HUDEP-2 (cell line): Measurements from ENCODE around the gene LAMA5.

Source experiments
- DNase-seq, 76 experiments: peaks; one replicate each; lab custom pipeline; 2025; ENCODE audit not compliant: unreplicated experiment in 76 of 76; lab: John Stamatoyannopoulos, UW

LAMA5 gene

DNA sequence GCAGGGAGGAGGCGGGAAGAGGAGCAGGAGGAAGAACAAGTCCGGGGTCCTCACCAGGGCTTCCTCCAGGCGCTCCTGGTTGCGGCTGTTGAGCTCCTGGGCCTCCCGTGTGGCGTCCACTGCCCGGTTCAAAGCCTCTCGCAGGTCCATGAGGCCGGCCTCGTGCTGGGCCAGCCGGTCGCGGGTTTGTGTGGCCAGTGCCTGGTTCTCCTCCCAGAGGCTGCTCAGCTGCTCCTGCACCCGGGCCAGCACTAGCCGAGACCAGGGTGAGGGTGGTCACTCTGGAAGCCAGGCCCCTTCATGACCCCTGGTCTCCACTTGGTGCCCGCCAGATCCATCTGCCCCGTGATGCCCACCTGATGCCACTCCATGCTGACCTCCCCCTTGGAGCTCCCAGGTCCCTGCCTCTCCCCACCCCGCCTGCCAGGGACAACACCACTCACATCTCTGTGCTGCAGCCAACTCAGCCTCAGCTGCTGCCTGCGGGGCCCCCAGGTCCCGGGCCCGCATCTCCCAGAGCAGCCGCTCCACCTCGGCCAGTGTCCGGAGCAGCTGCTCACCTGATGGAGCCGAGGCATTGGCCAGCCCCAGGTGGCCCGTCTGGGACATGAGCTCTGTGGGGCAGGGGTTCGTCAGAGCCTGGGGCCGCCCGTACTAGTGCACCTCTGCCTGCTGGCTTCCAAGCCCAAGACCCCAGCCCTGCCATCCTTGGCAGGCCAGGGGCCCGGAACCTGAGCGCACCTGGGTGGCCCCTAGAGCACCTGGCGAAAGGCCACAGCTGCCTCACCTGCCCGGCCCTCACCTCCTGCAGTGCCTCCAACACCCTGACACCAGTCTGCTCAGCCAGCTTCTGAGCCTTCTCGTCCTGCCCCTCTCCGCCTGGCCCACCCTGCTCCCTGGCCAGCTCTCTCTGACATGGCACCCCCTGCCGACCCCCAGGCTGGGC, 48.4 kb downstream of the LAMA5 start:
- no peak for DNase-seq

DNA sequence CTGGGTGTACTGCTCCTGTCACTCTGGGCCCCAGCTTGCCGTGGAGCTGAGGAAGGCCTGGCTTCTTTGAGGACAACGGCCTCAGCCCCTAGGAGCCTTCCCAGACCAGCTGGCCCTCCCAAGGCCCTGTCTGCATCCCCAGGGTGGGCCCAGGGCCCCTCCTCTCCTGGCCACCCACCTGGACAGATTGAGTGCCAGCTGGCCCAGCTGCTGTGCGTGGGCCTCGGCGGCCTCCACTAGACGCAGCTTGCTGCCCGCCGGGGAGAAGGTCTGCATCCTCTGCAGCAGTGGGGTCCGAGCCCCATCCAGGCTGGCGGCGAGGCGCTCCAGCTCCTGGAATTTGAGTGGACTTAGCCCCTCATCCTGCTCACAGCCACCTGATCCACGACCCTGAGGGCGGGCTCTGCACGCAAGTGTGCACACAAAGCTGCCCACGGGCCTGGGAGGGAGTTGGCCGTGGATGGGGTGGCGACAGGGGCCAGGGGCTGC, 49.9 kb downstream of the LAMA5 start:
- DNase-seq = no peak

DNA sequence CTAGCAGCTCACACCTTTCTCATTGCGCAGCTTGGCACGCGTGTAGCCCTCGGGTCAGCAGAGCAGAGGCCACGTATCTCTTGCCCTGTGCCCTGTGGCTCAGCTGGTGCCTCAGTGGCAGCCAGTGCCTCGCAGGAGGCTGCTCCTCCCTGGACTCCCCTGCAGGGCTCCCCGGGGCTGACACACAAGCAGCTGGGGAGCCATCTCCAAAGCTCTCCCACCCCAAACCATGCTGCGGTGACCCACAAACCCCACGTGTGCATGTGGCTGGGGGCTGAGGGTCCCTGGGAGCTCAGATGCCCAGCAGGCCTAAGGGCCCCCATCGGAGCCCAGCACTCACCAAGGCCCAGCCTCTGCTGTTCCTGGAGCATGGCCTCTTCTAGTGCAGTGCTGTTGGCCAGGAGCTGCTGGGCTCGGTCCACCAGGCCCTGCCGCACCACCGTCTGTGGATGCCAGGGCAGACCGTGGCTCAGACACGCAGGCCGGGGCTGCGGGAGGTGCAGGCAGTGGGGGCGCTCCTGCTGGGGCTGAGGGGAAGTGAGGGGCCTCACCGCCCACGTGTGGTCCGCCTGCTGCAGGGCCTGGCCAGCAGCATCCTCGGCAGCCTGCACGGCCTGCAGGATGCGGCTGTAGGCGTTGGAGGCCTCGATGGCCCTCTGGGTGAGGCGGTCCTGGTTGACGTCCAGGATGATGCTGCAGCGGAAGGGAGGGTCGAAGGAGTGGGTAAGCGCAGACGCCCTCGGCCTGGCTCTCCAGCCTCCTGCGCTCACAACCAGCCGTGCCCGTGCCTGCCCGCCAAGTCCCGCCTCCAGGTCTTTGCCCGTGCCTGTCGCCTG, 50.6 kb downstream of the LAMA5 start:
- DNase-seq = no peak

DNA sequence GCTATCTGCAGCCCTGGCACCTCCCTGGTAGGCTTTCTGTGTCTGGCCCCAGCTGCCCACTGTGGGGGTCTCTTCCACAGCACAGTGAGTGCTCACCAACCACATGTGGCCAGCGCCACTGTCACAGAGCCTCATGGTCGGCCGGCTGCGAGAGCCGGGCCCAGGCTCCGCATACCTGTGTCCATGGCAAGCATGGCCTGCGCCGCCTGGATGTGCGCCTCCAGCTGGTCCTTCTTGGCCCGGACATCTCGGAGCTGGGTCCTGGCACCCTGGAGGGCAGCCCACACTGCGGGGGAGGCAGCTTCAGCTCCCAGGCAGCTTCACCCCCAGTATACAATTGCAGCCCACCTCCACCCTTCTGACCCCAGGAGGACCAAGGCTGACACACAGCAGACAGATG, 51.3 kb downstream of the LAMA5 start:
- no peak for DNase-seq

DNA sequence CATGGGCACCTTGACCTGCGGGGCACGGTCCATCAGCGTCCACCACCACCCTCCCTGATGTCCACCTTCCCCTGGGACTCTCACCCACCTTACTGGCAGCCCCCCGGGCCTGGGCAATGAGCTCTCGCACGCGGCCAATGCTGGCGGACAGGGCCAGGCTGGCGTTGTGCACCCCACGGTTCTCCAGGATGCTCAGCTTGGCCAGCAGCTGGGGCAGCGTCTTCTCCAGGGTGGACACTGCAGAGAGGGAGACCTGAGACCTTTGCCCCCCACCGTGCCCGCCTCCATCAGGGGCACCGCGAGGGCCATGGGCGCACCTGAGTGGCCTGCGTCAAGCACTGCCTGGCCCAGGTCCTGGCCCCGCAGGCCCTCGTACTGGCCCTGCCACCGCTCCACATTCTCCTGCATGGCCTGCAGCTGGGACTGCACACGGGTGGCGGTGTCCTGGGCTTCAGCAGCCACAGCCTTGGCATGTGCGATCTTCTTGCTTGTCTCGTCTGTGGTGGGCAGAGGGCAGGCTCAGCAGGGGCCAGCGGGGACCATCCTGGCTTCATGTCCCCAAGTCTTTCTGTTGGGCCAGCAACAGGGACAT, 52.3 kb downstream of the LAMA5 start:
- no peak for DNase-seq

DNA sequence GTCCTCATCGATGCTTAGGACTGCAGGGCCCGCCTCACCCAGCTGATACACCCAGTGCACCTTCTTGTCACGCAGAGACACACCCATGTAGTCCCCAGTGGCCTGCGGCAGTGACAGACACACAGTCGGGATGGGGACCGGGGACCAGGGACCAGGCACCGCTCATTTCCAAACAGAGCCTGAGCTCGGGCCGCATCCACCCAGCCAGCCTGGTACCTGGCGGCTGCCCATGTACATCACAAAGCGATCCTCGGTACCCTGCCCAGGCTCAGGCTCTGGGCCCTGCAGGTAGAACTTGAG, 52.8 kb downstream of the LAMA5 start:
- DNase-seq = no peak

DNA sequence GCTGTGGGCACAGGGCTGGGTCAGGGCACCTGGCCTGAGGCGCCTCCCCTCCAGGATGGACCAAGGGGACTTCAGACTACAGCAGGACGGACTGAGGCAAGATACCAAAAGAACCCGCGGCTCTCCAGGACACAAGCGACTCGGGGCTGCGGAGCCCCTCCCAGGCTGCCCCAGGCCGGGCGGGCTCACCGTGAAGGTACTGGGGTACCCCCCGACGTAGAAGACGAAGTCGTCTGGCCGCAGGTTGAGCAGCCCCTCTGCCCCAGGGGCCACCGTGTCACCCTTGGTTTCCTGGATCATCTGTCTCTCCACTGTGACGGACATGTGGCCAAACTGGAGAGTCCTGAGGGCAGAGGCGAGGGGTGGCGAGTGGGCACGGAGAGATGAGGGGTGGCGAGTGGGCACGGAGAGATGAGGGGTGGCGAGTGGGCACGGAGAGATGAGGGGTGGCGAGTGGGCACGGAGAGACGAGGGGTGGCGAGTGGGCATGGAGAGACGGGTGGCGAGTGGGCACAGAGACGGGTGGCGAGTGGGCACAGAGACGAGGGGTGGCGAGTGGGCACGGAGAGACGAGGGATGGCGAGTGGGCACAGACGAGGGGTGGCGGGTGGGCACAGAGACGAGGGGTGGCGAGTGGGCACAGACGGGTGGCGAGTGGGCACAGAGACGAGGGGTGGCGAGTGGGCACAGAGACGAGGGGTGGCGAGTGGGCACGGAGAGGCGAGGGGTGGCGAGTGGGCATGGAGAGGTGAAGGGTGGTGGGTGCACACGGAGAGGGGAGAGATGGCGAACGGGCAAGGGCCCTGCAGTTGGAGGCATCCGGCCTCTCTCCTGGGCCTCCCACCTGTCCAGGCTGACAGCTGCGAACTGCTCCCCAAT, 53.4 kb downstream of the LAMA5 start:
- DNase-seq = no peak

DNA sequence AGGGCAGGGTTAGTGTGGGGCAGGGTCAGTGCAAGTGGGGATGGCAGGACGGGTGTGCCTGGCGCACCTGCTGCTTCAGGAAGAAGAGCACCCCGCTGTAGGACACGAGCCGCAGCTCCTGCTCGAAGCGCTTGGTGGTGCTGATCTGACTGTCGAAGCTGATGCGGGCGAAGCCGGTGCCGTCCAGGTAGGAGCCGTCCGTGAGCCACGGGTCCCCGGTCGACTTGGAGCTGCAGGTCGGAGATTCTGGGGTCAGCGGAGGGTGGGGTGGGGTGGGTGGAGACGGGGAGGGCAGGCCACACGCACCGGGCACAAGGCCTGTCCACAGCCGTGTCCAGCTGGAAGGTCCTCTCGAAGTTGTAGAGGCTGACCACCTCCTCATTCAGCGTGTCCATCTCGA, 54.1 kb downstream of the LAMA5 start:
- no peak for DNase-seq

DNA sequence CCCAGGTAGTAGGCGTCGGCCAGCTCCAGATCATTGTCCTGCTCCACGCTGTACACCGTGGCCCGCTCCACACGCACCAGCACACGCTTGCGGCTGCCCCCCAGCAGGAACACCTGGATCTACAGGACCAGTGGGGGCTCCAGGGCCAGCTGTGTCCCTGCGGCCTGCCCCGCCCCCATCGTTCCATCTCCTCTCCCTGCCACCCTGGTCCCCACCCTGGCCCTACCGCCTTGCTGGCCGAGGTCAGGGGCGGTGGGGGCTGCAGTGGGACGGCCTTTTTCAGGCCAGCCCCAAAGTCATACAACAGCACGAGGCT, 54.5 kb downstream of the LAMA5 start:
- DNase-seq = no peak

DNA sequence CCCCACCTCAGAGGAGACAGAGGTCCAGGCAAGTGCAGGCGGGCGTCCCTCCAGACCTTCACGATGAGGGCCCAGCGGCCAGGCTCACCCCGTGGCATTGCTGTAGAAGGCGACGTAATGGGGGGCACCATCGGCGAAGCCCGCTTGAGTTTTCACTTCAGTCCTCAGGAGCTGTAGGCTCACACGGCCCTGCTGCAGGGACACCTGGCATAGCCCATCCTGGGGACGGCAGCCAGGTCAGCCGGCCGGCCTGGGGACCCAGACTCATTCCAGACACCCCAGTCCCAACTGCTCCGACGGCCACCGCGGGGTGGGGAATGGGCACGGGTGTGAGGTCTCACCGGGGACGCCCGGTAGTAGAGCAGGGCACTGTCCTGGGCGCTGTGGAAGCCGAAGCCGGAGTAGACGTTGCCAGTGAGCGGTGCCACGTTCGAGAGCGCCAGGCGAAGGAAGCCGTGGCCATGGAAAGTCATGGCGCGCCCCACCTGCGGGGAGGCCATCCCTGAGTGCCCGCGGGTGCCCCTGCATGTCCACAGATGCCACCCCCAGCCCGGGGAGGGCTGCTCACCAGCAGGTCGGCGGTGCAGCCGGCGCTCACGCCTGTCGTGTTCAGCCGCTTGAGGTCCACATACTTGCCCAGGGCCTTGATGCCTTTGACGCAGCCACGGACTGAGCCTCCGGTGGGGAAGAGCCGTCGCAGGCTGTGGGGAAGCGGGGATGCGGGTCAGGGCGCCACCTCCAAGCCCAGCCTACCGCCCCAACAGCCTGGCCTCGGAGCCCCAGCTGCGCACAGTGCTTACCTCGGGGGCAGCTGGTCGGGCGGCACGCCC, 55.1 kb downstream of the LAMA5 start:
- no peak for DNase-seq

DNA sequence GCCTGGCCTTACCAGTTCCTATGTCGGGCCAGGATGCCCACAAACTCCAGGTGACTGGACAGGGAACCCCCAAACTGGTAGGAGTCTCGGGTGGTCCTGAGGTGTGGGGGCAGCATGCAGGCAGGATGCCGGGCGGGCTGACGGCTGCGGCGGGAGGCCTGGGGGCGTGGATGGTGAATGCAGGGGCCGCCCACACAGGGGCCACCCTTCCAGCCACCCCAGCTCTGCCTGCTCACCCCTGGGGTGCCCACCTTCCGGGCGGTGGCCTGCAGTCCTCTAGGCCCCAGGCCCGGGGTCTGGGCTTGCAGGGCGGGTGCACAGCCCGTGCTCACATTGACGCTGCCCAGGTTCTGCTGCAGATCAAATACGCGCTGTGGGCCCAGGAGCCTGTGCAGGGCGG, 56.0 kb downstream of the LAMA5 start:
- no peak for DNase-seq

DNA sequence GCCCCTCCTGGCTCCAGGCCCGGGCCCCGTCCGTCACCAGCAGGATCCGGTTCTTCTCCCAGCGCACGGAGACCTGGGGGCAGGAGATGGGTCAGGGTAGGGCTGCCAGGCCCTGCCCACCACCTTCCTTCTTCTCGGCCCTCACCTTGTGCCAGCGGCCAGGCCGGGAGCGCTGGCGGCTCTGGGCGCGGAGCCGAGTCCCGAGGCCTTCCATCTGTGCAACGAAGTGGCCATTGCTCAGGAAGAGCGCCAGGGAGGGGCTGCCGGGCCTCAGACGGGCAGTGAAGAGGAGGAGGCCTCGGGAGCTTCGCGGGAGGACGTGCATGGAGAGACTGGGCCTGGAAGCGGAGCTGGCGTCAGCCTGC, 56.4 kb downstream of the LAMA5 start:
- no peak for DNase-seq

DNA sequence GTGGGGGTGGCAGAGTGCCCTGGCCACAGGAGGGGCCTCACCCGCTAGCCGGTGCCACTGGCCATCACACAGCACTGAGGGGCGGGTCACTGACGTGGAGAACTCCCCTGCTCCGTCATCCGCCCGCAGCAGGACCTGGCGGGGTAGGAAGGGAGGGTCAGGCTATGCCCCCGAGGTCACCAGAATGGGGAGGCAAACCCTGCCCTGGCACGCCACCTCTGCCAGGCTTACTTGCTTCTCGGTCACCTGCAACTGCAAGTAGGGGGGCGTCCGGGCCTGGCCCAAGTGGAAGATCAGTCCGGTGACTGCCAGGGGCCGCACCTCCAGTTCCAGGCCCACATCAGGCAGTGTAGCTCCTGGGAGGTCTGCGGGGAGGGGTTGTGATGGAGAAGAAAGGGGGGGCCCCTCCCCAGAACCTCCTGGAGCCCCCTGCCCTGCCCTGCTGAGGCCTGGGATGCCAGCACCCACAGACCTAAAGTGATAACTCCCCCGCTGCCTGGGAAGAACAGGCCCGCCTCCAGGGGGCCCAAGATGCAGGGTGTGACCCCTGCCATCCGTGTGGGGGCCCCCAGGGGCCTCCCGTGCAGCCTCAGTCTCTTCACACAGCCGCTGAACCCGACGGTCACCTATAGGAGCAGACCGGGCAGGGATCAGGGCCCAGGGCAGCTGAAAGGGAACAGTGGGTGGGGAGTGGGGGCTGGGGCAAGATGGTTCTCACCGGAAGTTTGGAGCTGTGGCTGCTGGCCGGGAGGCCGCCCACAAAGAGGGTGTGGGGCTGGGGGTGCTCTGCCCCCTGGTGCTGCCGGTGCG, 57.0 kb downstream of the LAMA5 start:
- no peak for DNase-seq

DNA sequence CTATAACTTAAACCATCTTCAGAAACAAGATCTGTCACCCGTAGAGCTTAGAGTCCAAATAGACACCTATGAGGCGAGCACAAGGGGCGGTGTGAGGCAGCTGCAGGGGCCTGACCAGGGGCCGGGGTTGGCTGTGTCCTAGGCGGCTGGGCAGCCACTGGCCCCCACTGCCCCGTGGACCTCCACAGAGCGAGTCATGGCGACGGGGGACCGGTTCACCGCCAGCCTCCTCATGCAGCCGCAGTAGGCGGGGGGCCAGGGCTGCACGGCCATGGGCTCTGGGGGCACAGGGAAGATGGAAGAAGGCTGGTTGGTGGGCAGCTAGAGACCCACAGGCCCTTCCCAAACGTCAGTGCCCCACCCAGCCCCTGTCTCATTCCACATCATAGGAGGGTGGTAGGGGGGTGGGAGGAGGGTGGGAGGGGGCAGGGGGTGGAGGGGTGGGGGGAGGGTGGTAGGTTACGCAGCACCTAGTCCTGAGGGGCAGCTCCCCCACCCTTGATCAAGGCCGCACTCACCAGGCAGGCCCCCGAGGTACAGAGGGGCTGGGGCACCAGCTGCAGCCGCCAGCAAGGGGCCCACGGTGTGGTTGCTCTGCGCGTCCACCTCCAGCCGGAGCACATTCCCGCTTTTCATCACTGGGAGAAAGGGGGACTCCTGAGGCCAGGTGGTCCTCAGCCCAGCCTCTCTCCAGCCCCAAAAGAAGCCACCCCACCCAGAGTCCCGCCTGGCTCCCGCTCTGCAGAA, 57.7 kb downstream of the LAMA5 start:
- no peak for DNase-seq

DNA sequence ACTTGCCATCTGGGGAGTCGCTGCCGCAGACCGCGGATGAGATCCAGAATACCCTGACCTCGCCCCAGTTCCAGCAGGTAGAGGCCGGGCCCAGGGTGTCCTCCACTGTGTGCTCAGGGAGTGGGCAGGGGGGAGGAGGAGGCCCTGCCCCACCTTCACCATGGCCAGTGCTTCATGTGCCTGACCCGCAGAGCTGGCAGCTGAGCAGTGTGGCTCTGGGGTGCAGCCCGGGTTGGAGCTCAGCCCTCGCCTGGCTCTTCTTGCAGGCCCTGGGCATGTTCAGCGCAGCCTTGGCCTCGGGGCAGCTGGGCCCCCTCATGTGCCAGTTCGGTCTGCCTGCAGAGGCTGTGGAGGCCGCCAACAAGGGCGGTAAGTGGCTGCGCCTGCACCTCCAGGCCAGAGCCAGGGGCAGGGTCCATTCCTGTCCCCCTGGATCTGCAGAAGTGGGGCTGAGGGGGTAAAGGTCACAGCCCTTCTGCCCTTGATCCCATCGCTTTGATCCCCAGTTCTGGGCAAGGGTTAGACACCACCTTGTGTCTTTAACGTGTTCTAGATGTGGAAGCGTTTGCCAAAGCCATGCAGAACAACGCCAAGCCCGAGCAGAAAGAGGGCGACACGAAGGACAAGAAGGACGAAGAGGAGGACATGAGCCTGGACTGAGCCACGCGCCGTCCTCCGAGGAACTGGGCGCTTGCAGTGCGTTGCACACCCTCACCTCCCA, 58.9 kb downstream of the LAMA5 start:
- DNase-seq = no peak

DNA sequence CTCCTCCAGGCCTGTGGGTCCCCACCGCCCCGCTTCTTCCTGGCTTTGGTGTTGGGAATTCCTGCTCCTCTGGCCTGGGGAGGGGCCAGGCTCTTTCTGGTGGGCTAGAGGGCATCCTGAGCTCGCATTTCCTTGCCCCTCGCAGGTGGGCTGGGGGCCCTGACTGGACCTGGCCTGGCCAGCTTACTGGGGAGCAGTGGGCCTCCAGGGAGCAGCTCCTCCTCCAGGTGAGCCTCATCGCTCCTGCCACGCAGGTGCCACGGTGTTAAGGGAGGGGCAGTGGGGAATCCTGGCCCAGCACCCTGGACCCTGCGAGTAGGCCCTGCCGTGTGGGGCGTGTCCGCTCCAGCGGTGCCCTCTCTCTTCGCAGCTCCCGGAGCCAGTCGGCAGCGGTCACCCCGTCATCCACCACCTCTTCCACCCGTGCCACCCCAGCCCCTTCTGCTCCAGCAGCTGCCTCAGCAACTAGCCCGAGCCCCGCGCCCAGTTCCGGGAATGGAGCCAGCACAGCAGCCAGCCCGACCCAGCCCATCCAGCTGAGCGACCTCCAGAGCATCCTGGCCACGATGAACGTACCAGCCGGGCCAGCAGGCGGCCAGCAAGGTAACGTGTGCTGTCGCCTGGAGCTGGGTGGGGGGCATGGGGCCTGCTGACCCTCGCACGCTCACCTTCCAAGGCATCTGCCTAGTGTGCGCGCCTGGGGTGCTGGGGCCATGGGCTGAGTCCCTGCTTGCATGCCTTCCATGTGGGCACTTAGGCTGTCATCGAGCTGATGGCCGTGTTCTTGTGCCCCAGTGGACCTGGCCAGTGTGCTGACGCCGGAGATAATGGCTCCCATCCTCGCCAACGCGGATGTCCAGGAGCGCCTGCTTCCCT, 59.6 kb downstream of the LAMA5 start:
- peak in 14 of 76 experiments; percentile 2 to 51 (median 14) for DNase-seq
